NCI-H2196 treated with DMSO at 0.1 percent for 48 hours (cell line): Measurements from ENCODE around the gene PLEKHM1.
"Not testable (repeated sequence)": the region's sequence is repeated elsewhere in the genome, so short reads cannot be mapped to it uniquely, and the experiment has no call there.

Source experiments
- DNase-seq: peaks from one replicate; lab custom pipeline; 2025; ENCODE audit not compliant: unreplicated experiment; lab: John Stamatoyannopoulos, UW

The PLEKHM1 gene

GRCh38 chr17:45461524-45462327, 28.8 kb downstream of the PLEKHM1 start:
- not testable (repeated sequence) for DNase-seq

DNA sequence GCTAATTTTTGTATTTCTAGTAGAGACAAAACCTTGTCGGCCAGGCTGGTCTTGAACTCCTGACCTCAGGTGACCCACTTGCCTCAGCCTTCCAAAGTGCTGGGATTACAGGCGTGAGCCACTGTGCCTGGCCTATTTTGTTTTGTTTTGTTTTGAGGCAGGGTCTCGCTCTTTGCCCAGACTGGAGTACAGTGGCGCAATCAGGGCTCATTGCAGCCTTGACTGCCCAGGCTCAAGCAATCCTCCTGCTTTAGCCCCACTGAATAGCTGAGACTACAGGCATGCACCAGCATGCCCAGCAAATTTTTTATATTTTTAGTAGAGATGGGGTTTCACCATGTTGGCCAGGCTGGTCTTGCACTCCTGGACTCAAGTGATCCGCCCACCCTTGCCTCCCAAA, 30.1 kb downstream of the PLEKHM1 start:
- not testable (repeated sequence) for DNase-seq

- not testable (repeated sequence) for DNase-seq
Observed at GRCh38 chr17:45454341-45454740, 36.2 kb downstream of the PLEKHM1 start.

GRCh38 chr17:45453731-45454130, 36.8 kb downstream of the PLEKHM1 start:
- DNase-seq: not testable (repeated sequence)

- not testable (repeated sequence) for DNase-seq
Observed at GRCh38 chr17:45453225-45453534, 37.3 kb downstream of the PLEKHM1 start.

GRCh38 chr17:45452329-45453224, 37.9 kb downstream of the PLEKHM1 start:
- DNase-seq: not testable (repeated sequence)

GRCh38 chr17:45451660-45452059, 38.9 kb downstream of the PLEKHM1 start:
- DNase-seq: not testable (repeated sequence)

GRCh38 chr17:45451131-45451530, 39.4 kb downstream of the PLEKHM1 start:
- no peak for DNase-seq

DNA sequence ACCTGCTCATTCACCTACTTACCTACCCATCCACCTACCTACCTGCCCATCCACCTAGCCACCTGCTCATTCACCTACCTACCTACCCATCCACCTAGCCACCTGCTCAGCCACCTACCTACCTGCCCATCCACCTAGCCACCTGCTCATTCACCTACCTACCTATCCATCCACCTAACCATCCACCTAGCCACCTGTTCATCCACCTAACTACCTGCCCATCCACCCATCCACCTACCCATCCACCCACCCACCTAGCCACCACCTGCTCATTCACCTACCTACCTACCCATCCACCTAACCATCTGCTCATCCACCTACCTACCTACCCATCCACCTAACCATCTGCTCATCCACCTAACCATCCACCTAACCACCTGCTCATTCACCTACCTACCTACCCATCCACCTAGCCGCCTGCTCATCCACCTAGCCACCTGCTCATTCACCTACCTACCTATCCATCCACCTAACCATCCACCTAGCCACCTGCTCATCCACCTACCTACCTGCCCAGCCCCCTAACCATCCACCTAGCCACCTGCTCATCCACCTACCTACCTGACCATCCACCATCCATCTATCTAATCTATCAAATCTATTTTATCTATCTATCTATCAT, 40.7 kb downstream of the PLEKHM1 start:
- DNase-seq: not testable (repeated sequence)

DNA sequence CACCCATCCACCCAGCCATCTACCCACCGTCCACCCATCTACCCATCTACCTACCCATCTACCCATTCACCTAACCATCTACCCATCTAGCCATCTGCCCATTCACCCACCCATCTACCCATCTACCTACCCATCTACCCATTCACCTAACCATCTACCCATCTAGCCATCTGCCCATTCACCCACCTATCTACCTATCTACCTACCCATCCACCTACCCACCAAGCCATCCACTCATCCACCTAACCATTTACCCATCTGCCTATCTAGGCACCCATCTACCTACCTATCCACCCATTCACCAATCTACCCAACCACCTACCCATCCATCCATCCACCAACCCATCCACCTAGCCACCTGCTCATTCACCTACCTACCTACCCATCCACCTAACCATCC, 41.3 kb downstream of the PLEKHM1 start:
- DNase-seq: not testable (repeated sequence)

GRCh38 chr17:45448483-45448882, 42.0 kb downstream of the PLEKHM1 start:
- not testable (repeated sequence) for DNase-seq

GRCh38 chr17:45448066-45448465, 42.5 kb downstream of the PLEKHM1 start:
- DNase-seq: not testable (repeated sequence)

GRCh38 chr17:45447650-45448049, 42.9 kb downstream of the PLEKHM1 start:
- not testable (repeated sequence) for DNase-seq

DNA sequence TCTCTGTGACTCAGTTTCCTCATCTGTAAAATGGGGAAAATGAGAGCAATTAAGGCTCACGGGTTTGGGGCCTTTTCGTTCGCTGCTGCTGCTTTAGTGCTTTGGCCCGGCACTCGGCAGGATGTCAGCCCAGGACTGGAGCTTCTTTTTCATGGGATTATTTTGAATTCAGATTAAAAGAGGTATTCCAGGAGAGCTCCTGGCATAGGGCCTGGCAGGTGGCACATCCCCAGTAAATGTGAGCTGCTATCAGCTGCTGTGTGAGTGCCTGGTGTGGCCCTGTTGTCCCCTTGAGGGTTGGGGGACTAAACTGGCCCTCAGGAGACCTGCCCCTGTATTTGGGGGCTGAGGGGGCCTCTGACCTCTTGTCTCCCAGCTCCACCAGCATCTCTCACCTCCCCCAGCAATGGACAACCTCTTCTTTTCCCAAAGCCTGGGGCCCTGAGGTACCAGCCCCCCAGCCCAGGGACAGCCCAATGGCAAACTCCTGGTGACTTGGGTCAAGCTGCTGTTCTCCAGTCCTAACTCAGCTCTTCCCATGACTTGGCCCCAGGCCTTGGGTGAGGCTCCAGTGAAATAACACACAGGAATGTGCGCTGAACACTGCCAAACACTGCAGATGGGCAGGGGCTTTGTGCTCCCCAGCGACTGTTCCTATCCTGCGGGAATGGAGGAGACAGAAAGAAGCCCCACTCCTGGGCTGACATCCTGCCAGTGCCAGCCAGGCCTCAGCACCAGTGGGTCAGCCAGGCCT, 43.5 kb downstream of the PLEKHM1 start:
- DNase-seq: not testable (repeated sequence)

- DNase-seq: not testable (repeated sequence)
Observed at GRCh38 chr17:45445901-45446743, 44.4 kb downstream of the PLEKHM1 start.

- DNase-seq: not testable (repeated sequence)
Observed at GRCh38 chr17:45444856-45445820, 45.4 kb downstream of the PLEKHM1 start.

GRCh38 chr17:45444301-45444700, 46.2 kb downstream of the PLEKHM1 start:
- DNase-seq: not testable (repeated sequence)

- not testable (repeated sequence) for DNase-seq
Observed at GRCh38 chr17:45443371-45444260, 46.9 kb downstream of the PLEKHM1 start.
